HG03135 (cell line): ENCODE measurements around the gene PRICKLE2.
A peak's percentile ranks its signal among the peaks of the same experiment; 100 is the strongest.

Experiments used
- ATAC-seq: cut with Tn5 transposase; IDR thresholded peaks from one replicate; pipeline ENCODE4 v1.9.1; 2021; ENCODE audit warnings: mild to moderate bottlenecking, moderate library complexity; ENCODE audit not compliant: unreplicated experiment

The PRICKLE2 gene

GRCh38 chr3:64224826-64225610 is at the start of gene PRICKLE2:
TSS of gene PRICKLE2 (minus strand) at chr3:64225466. CDS start at chr3:64198927, 26,539 bp downstream.
- ATAC-seq: peak; percentile 84

GRCh38 chr3:64272842-64273241 is 47.6 kb upstream of the PRICKLE2 start:
- no peak for ATAC-seq

- no peak for ATAC-seq
Observed at GRCh38 chr3:64272271-64272670, 47.0 kb upstream of the PRICKLE2 start.

GRCh38 chr3:64271631-64272030 is 46.4 kb upstream of the PRICKLE2 start:
- no peak for ATAC-seq

- no peak for ATAC-seq
Observed at GRCh38 chr3:64270866-64271260, 45.6 kb upstream of the PRICKLE2 start.

GRCh38 chr3:64270142-64270865 is 45.0 kb upstream of the PRICKLE2 start:
- ATAC-seq: no peak

GRCh38 chr3:64268926-64269325 is 43.7 kb upstream of the PRICKLE2 start:
- no peak for ATAC-seq

- no peak for ATAC-seq
Observed at GRCh38 chr3:64267721-64268604, 42.7 kb upstream of the PRICKLE2 start.

- no peak for ATAC-seq
Observed at GRCh38 chr3:64266983-64267382, 41.7 kb upstream of the PRICKLE2 start.

GRCh38 chr3:64266065-64266931 is 41.0 kb upstream of the PRICKLE2 start:
- no peak for ATAC-seq

- no peak for ATAC-seq
Observed at GRCh38 chr3:64265646-64266045, 40.4 kb upstream of the PRICKLE2 start.

GRCh38 chr3:64264501-64265109 is 39.3 kb upstream of the PRICKLE2 start:
- no peak for ATAC-seq

- no peak for ATAC-seq
Observed at GRCh38 chr3:64262574-64263114, 37.4 kb upstream of the PRICKLE2 start.

- ATAC-seq: no peak
Observed at GRCh38 chr3:64260431-64260830, 35.2 kb upstream of the PRICKLE2 start.

GRCh38 chr3:64259636-64260035 is 34.4 kb upstream of the PRICKLE2 start:
- no peak for ATAC-seq

- ATAC-seq: no peak
Observed at GRCh38 chr3:64257100-64257755, 32.0 kb upstream of the PRICKLE2 start.

GRCh38 chr3:64255741-64256340 is 30.6 kb upstream of the PRICKLE2 start:
- ATAC-seq: no peak

GRCh38 chr3:64254443-64254842 is 29.2 kb upstream of the PRICKLE2 start:
- no peak for ATAC-seq

- ATAC-seq: no peak
Observed at GRCh38 chr3:64253689-64254088, 28.4 kb upstream of the PRICKLE2 start.
